Progenitor cell of endocrine pancreas (in vitro differentiated cells): Measurements from ENCODE around the gene MTERF2. TPM values are rescaled to one million over a fixed set of nuclear protein-coding genes. Genes with fewer than 3 reads are reported as not detected.

ENCODE experiments used
- DNase-seq: peaks from one replicate; pipeline ENCODE4 v3.0.0; 2021; ENCODE audit warnings: low spot score; ENCODE audit not compliant: unreplicated experiment
- H3K27ac Mint-ChIP-seq: 2 replicates; pipeline ENCODE4 v1.8.0; 2021; ENCODE audit warnings: mild to moderate bottlenecking, moderate library complexity, mixed read lengths
- H3K27me3 Mint-ChIP-seq: 2 replicates; pipeline ENCODE4 v1.8.0; 2021; ENCODE audit warnings: mixed read lengths
- H3K36me3 Mint-ChIP-seq: 2 replicates; pipeline ENCODE4 v1.8.0; 2022; ENCODE audit warnings: mixed read lengths; ENCODE audit not compliant: insufficient read depth
- H3K4me1 Mint-ChIP-seq: 2 replicates; pipeline ENCODE4 v1.8.0; 2021; ENCODE audit warnings: low read depth, mixed read lengths
- H3K4me3 Mint-ChIP-seq: 2 replicates; pipeline ENCODE4 v1.8.0; 2021; ENCODE audit warnings: low read depth, mild to moderate bottlenecking, moderate library complexity, mixed read lengths
- H3K9me3 Mint-ChIP-seq: 2 replicates; pipeline ENCODE4 v1.8.0; 2021; ENCODE audit warnings: low read depth, mixed read lengths
- CTCF ChIP-seq: fragments of 200-600 bp; sonication (generic); IDR thresholded peaks from one replicate; pipeline ENCODE4 v1.5.0; 2021; ENCODE audit warnings: antibody characterized with exemption, mild to moderate bottlenecking; ENCODE audit not compliant: unreplicated experiment
- total RNA-seq: library from RNA; stranded (reverse); gene quantifications from 2 replicates; pipeline ENCODE4 v1.2.1, GENCODE V29; 2021

Gene MTERF2
- total RNA-seq, 1 donor from 2014 or later = 15.3 TPM

GRCh38 chr12:106942775-106943174 lies 44.2 kb downstream of the MTERF2 start:
- peaks cover 12% of the 10 kb centered on the region for H3K9me3 Mint-ChIP-seq
- H3K4me1 Mint-ChIP-seq = no peaks in the 10 kb centered on the region
- no peak overlapping the region for H3K27ac Mint-ChIP-seq
- H3K36me3 Mint-ChIP-seq = no peaks in the 10 kb centered on the region
- H3K27me3 Mint-ChIP-seq = peaks cover 2% of the 10 kb centered on the region
- no peak overlapping the region for H3K4me3 Mint-ChIP-seq
- no peak for DNase-seq
- TF ChIP-seq CTCF = no peak

GRCh38 chr12:106941481-106942156 lies 45.3 kb downstream of the MTERF2 start:
- Mint-ChIP-seq H3K36me3 (no peaks in the 10 kb centered on the region), H3K27me3 (no peaks in the 10 kb centered on the region), H3K27ac (no peak overlapping the region), H3K4me1 (no peaks in the 10 kb centered on the region), H3K9me3 (peaks cover 6% of the 10 kb centered on the region), H3K4me3 (no peak overlapping the region)
- TF ChIP-seq CTCF = no peak
- no peak for DNase-seq

GRCh38 chr12:106934277-106934676 lies 52.7 kb downstream of the MTERF2 start:
- H3K27me3 Mint-ChIP-seq = peaks cover 9% of the 10 kb centered on the region
- H3K9me3 Mint-ChIP-seq = peaks cover 5% of the 10 kb centered on the region
- no peak overlapping the region for H3K4me3 Mint-ChIP-seq
- H3K4me1 Mint-ChIP-seq = no peaks in the 10 kb centered on the region
- no peak overlapping the region for H3K27ac Mint-ChIP-seq
- no peaks in the 10 kb centered on the region for H3K36me3 Mint-ChIP-seq
- no peak for TF ChIP-seq CTCF
- no peak for DNase-seq

Other genes starting within 250 kb of the MTERF2 start
- 24.7 and 28.1 TPM in 2 replicates for gene RIC8B, start 212.5 kb downstream of the MTERF2 start, total RNA-seq
- gene TMEM263, start 31.2 kb downstream of the MTERF2 start, total RNA-seq = 37.6 and 39.7 TPM in 2 replicates
- gene CRY1, start 106.4 kb upstream of the MTERF2 start, total RNA-seq = 23.2 and 26.9 TPM in 2 replicates